NCI-H1694 treated with DMSO at 0.1 percent for 48 hours (cell line): ENCODE measurements around the gene LALBA.
"Not testable (repeated sequence)": the region's sequence is repeated elsewhere in the genome, so short reads cannot be mapped to it uniquely, and the experiment has no call there.

Experiments
- DNase-seq: peaks from one replicate; lab custom pipeline; 2025; lab: John Stamatoyannopoulos, UW

LALBA gene

DNA sequence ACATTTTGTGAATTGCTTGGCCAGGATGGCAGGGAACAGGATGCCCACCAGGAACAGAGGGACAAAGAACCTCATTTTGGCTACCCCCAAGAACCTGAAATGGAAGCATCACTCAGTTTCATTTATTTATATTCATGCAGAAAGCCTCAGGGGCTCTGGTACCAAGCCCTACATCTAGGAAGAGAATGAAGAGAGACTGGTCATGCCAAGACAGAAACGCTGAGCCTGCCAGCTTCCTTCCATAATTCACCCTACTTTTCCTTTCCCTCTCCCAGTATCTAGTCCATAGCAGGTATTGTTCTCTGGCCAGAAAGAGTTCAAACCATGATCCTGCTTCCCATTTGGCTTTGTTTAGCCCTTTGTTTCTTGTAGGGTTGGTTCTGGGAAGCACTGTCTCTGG lies at the start of gene LALBA:
Gene LALBA (minus strand): TSS at position 101 of the 400 bp plus-strand sequence. CDS start 26 bp downstream, at position 75.
- no peak for DNase-seq

DNA sequence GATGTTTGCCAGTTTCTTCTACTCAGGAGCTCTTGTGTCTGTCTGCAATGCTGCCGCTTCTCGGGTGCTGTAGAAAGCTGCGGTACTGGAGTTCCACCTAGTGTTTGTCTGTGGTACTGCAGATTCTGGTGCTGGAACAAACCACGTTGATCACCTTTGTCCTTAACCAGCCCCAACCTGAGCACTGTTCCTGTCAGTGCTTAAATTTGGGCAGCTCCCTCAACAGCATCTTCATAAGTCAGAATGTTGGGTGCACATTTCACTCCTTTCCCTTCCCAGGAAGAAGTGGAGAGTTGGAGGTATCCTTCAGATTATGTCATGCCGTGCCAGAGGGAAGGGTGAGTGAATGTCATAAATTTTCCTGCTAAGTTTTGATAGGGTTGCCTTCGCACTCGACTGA lies 48.7 kb upstream of the LALBA start:
- peak; percentile 36 for DNase-seq

DNA sequence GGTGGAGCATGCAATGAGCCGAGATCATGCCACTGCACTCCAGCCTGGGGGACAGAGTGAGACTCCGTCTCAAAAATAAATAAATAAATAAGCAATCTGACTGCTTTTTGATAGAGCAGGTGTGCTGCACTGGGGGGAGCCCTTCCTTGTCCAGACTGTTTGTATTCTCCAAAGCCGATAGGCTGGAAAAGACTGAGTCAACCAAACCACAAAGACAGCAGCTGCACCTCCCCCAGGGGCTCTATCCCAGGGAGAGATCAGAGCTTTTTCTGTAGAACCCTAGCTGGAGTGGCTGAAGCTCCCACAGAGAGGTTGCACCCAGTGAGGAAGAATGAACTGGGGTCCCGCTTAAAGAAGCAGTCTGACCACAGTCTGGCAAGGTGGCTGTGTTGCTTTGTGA lies 45.8 kb upstream of the LALBA start:
- DNase-seq, result no peak

DNA sequence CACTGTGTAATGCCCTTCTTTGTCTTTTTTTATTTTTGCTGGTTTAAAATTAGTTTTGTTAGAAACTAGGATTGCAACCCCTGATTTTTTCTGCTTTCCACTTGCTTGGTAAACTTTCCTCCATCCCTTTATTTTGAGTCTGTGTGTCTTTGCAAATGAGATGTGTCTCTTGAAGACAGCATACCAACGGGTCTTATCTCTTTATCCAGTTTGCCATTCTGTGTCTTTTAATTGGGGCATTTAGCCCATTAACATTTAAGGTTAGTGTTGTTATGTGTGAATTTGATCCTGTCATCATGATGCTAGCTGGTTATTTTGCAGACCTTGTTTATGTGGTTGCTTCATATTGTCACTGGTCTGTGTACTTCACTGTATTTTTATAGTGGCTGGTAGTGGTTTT lies 43.5 kb upstream of the LALBA start:
- DNase-seq, result no peak

DNA sequence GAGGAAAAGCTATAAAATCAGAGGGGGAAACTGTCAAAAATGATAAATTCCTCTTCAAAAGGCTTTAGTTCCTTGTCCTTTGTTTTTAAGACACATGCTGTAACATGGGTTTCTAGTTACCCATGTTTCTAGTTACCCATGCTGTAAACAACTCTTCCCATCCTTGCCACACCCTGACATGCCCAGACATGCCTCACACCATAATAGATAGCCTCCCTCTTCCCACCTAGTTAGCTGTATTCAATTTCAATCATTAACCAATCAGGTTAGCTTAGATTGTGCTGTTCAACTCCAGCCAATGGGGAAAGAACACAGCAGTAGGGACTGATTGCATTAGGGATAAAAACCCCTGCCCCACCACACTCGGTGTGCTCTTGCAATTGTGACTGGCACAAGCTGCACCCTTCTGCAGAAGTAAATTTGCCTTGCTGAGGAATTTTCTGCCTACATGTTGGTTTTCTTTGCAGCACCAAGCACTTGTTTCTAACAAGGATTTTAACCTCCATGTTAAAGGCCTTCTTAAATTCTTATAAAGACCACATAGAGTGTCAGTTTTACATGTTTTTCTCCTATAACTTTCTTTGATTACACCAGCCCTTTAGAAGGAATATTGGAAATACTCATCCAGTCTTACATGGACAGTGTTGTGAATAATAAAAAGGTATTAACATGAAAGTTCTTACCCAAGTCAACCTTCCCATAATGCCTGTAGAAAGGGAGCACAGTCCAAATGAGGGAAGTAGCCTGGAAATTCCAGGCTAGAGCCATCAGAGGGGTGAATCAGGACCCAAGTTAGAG lies 32.5 kb upstream of the LALBA start:
- no peak for DNase-seq

DNA sequence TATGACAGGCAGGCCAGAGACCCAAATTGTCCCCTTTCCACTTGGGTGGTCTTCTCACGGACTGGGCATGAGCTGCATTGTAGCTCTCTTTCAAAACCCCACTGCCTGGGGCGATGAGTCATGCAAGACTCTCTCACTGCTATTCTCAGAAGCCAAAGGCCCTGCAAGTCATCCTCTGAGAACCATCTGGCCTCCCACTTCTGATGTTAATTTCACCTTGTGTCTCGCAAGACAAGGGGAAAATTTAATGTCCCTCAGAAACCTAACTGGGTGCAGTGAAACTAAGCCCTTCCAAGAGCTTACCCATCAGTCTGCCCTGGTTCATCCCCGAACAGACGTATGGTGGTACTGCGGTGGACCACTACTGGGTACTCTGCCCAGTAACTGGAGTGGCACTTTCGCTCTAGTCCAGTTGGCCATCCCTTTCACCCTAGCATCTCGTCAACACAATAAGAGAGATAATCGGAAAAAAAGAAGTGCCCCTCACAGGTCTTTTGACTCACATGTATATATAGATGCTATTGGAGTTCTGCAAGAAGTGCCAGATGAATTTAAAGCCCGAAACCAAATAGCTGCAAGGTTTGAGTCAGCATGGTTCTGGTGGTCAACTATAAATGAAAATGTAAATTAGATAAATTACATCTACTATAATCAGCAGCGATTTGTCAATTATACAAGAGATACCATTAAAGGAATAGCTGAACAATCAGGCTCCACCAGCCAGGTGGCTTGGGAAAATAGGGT lies 31.3 kb upstream of the LALBA start:
- DNase-seq, result no peak

DNA sequence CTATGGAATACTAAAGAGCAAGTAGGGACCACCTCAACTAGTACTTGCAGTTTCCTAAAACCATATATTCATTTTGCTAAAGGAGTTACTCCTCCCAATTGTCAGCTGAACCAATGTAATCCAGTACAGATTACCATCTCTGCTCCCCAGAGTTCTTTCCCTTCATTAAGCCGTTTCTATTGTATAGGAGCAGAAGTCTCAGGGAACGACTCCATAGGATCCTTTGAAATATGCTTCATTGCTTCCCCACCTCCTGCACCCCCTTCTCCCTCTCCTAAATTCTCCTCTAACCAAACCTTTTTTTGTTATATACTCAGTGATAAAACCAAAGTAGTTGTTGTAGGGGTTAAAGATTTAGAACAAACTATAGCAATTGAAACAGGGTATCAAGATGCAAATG lies 30.7 kb upstream of the LALBA start:
- DNase-seq, result no peak

DNA sequence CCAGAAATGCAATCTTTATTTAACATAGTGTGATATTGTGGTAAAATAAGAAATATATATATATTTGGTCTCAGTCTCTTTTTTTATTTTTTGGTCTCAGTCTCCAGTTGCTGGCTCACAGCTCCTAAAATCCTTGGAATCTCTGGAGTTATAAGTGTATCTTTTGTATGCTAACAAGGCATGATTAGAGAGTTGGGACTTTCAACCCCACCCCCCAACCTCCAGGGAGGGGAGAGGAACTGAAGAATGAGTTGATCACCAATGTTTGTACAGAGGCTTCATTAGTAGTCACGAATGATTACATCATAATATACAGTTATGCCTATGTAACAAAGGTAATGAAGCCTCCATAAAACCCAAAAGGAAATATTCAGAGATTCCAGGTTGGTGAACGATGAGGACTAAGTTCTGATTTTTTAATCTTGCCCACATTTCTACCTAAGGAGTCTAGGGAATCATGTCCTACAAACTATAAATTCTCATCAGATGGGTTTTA lies 22.8 kb upstream of the LALBA start:
- no peak for DNase-seq

DNA sequence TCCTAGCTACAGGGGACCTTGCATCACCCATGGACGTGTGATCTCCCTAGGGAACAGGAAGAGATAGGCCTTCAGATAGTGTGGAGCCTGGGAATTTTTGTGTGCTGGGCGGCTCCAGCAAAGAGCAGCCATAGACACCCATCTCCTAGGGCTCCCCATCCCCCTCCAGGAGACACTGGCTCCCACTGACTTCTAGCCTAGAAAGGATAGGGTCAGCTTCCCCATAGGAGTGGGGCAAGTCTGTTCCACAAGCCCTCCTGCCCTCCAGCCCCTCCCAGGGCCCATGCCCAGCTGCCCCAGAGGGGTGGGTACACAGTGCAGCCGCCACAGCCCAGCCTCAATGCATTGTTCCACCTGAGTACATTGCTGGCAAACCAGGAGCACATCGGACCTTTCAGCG lies 16.5 kb upstream of the LALBA start:
- DNase-seq, result no peak

DNA sequence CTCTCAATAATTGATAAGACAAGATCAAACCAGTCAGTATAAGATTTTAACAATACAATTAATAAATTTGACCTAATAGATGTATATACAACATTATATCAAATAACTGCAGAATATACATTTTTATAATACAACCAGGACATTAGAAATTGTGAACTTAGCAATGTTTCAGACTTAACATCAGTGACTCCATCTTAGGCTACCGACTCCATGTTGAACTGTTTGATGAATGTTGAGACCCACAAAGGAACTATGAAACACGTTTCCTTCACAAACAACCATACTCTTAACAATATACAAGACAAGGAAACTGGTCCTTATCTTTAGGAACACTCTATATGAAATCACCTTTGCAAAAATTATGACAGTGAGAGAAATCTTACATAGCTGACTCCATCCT lies 13.9 kb upstream of the LALBA start:
- no peak for DNase-seq

DNA sequence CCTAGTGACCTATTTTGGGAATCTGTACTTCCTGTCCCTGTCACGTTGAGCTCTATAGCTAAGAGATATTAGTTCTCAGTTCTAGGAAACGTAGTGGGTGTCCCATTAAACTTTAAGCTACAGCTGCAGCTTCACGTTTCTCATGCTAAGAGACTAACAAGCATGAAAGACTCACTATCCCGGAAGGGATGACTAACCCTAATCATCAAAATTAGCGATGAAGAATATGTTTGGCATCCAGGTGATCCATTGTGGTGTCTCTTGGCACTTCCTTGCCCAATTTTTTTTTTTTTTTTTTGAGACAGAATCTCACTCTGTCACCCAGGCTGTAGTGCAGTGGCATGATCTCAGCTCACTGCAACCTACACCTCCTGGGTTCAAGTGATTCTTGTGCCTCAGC lies 11.0 kb upstream of the LALBA start:
- no peak for DNase-seq

DNA sequence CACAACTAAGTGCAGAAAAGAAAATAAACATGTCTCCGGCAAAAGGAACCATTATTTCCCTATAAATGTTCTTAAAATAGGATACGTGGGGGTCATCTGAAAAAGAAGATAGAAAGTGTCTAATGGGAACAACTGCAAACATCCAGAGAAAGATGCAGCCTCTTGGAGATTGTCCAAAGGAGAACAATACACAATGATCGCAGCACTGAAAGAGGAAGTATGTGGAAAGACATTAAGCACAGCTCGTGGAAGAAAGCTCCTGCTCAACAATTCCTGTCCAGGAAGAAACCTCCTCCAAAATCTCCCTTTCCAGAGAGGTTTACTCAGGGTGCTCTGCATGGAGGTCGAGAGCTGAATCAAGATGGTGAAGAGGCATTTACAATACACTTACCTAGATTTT lies 2.5 kb upstream of the LALBA start:
- no peak for DNase-seq

DNA sequence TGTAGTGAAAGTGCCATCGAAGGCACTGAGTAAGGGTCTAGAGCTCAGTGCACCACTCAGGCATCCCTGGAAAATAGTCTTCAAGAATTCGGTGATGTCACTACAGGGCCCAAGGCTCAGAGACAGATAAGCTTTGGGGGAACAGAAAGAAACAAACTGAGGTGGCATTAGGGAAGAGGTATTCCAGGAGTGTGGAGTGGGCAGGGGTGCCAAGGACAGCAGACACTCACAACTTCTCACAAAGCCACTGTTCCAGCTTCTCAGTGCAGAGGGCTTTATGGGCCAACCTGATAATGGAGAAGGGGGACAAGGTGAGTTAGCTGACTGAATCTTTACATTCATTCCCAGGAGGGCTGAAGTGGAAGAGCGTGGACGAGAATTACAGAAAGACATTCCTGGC lies 2.1 kb downstream of the LALBA start:
- DNase-seq, result no peak

DNA sequence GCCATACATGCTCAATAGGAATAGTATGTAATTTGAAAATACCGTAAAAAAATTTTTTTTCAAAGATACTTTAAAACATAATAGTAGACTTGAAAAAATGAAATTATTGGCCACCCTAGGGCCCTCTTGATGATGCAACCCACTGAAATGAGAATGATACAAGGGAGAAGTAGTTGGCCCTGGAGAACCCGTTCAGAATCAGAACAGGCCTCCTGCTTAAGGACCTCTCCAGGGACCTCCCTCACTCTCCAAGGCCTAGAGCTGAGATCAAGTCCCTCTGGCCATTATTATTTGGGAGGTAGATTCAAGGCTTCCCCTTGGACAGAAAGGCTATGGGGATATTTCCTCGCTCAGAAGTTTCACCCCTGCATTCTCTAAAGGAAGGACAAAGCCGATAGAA lies 11.9 kb downstream of the LALBA start:
- no peak for DNase-seq

DNA sequence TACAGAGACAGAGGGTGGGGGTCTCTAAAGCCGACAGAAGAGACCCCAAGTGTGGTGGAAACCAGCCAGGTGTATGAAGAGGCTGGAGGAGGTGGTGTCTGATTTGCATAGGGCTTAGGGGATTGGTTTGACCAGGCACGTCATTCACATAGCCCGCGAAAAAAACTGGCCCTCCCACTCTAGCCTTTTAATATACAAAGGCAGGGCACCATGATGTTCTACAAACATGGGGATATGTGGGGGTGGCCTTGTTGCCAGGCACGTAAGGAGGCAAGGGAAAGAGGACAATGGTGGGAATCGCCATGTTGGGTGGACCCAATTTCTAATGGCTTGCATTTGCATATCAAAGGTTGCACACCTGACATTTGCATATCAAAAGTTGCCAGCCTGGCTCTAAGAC lies 13.2 kb downstream of the LALBA start:
- DNase-seq, result no peak

DNA sequence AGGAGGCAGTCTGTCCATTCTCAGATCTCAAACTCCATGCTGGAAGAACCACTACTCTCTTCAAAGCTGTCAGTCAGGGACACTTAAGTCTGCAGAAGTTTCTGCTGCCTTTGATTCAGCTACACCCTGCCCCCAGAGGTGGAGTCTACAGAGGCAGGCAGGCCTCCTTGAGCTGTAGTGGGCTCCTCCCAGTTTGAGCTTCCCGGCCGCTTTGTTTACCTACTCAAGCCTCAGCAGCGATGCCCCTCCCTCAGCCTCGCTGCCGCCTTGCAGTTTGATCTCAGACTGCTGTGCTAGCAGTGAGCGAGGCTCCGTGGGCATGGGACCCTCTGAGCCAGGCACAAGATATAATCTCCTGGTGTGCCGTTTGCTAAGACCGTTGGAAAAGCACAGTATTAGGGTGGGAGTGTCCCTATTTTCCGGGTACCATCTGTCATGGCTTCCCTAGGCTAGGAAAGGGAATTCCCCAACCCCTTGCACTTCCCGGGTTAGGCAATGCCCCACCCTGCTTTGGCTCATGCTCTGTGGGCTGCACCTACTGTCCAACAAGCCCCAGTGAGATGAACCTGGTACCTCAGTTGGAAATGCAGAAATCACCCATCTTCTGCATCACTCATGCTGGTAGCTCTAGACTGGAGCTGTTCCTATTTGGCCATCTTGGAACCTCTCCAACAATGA lies 16.0 kb downstream of the LALBA start:
- not testable (repeated sequence) for DNase-seq

DNA sequence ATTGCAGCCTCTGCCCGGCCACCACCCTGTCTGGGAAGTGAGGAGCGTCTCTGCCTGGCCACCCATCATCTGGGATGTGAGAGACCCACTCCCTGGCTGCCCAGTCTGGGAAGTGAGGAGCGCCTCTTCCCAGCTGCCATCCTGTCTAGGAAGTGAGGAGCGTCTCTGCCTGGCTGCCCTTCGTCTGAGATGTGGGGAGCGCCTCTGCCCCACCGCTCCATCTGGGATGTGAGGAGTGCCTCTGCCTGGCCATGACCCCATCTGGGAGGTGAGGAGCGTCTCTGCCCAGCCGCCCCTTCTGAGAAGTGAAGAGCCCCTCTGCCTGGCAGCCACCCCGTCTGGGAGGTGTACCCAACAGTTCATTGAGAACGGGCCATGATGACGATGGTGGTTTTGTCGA lies 18.2 kb downstream of the LALBA start:
- DNase-seq, result not testable (repeated sequence)

DNA sequence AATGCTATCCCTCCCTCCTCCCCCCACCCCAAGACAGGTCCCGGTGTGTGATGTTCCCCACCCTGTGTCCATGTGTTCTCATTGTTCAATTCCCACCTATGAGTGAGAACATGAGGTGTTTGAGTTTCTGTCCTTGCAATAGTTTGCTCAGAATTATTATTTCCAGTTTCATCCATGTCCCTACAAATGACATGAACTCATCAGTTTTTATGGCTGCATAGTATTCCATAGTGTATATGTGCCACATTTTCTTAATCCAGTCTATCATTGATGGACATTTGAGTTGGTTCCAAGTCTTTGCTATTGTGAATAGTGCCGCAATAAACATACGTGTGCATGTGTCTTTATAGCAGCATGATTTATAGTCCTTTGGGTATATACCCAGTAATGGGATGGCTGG lies 22.8 kb downstream of the LALBA start:
- not testable (repeated sequence) for DNase-seq

DNA sequence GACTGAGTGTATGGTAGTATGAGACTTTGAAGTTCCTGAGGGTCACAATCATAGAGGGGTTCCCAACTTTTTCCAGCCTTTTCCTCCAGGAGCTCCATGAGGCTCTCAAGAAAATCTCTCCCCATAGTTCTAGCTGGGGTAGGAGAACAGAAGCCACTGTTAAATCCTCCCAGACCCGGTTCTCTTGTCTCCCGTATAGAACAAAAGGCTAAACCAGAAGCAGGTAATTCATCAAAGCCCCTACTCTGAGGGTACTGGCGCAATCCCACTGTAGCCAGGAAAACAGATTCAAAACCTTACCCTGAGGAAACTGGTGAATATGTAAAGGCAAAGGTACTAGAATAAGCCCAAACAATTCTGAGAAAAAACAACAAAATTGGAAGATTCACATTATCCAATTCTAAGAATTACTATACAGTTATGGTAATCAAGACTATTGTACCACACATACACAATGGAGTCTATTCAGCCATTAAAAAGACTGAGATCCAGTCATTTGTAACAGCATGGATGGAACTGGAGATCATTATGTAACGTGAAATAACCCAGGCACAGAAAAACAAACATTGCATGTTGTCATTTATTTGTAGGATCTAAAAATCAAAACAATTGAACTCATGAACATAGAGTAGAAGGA lies 23.9 kb downstream of the LALBA start:
- no peak for DNase-seq

DNA sequence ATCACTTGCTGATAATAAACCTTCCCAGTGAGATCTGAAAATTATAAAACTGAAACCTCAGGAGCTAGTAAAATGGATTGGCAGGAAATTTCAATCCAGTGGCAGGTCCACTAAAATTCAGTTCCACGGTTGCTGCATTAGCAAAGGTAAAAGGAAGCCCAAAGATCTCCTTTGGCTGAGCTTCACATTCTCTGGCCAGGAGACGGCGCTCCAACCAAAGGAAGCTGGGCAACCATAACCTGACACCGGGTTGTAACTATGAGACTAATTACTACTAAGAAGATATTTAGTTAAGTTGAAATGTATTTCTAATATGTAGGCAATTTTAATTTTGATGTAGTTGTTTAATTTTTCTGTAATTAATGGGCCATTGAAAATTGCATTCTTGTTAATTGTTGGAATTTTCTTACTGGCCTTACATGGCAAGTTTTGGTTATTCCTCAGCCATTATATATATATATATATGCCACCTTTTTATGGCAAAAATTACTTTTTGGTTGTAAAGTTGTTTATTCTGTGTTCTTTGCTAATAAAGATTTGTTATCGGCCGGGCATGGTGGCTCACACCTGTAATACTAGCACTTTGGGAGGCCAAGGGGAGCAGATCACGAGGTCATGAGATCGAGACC lies 27.4 kb downstream of the LALBA start:
- no peak for DNase-seq

DNA sequence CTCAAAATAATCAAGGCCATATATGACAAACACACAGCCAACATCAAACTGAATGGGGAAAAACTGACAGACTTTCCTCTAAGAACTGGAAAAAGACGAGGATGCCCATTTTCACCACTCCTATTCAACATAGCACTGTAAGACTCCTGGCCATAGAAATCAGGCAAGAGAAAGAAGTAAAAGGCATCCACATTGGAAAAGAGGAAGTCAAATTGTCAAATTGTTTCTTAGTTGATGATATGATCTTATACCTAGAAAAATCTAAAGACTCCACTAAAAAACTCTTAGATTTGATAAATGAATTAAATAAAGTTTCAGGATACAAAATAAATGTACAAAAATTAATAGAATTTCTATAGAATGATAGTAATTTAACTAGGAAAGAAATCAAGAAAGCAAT lies 33.2 kb downstream of the LALBA start:
- DNase-seq, result no peak

DNA sequence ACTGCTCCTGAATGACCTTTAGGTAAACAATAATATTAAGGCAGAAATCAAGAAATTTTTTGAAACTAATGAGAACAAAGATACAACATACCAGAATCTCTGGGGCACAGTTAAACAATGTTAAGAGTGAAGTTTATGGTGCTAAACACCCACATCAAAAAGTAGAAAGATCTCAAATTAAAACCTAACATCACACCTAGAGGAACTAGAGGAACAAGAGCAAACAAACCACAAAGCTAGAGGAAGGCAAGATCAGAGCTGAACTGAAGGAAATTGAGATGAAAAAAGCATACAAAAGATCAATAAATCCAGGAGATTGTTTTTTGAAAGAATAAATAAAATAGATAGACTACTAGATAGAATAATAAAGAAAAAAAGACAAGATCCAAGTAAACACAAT lies 37.2 kb downstream of the LALBA start:
- DNase-seq, result no peak
